ENCODE data around the gene MLH1.

- no peak for TF ChIP-seq POLR2A (IDR thresholded peaks at IDR 0.05)
- TF ChIP-seq CTCF (IDR thresholded peaks at IDR 0.05): no peak
Observed at GRCh38 chr3:36960502-36960901, 32.8 kb upstream of the MLH1 start.
